Gastroesophageal sphincter (tissue), 4 donors: ENCODE results near the gene CACNG6. TPM values are rescaled to one million over a fixed set of nuclear protein-coding genes. Genes with fewer than 3 reads are reported as not detected.
"Not testable (repeated sequence)": the region's sequence is repeated elsewhere in the genome, so short reads cannot be mapped to it uniquely, and the experiment has no call there.

Source experiments
- ATAC-seq: fragments of 150-250 bp; one replicate; pipeline ENCODE4 v1.9.1; 2016; ENCODE audit warnings: mild to moderate bottlenecking, moderate library complexity
- H3K27ac ChIP-seq, 4 donors: fragments of 200-600 bp; sonication (generic) in 3 of 4; 1 replicate in 3 of 4; 2 replicates in 1 of 4; pipeline ENCODE4 v1.5.1; 2016 to 2019
- H3K27me3 ChIP-seq: fragments of 200-600 bp; sonication (generic); one replicate; pipeline ENCODE4 v1.5.1; 2019
- H3K36me3 ChIP-seq, 2 donors: fragments of 200-600 bp; sonication (generic); one replicate each; pipeline ENCODE4 v1.5.1; 2019; ENCODE audit warnings: control low read depth in 1 of 2
- H3K4me1 ChIP-seq, 3 donors: fragments of 200-600 bp; sonication (generic); 1 replicate in 2 of 3; 2 replicates in 1 of 3; pipeline ENCODE4 v1.5.1; 2016 to 2019; ENCODE audit warnings: control low read depth in 2 of 3
- H3K4me3 ChIP-seq, 2 donors: fragments of 200-600 bp; sonication (generic); one replicate each; pipeline ENCODE4 v1.5.1; 2019; ENCODE audit warnings: mild to moderate bottlenecking in 1 of 2, moderate library complexity in 1 of 2
- H3K9me3 ChIP-seq, 3 donors: fragments of 200-600 bp; sonication (generic); one replicate each; pipeline ENCODE4 v1.5.1; 2017 to 2019; ENCODE audit warnings: control low read depth in 2 of 3
- EP300 ChIP-seq: sonication (generic); formaldehyde crosslinking; IDR thresholded peaks from one replicate; pipeline ENCODE4 v1.6.1; 2017; ENCODE audit warnings: antibody characterized with exemption, mild to moderate bottlenecking
- POLR2A ChIP-seq, 2 donors: fragments of 450-650 bp; IDR thresholded peaks; one replicate each; pipeline ENCODE4 v1.6.1; 2017; ENCODE audit warnings: antibody characterized with exemption in 2 of 2, mild to moderate bottlenecking in 2 of 2, moderate library complexity in 1 of 2
- POLR2AphosphoS5 ChIP-seq: sonication (generic); formaldehyde crosslinking; IDR thresholded peaks from one replicate; pipeline ENCODE4 v1.6.1; 2017; ENCODE audit warnings: antibody characterized with exemption
- WGBS, 2 donors: methylation state at CpG; one replicate each; pipeline ENCODE4 v1.1.5; 2018; ENCODE audit warnings: low coverage in 1 of 2; 5-methylcytosine and 5-hydroxymethylcytosine counted together
- total RNA-seq, 4 donors: library from RNA; depleted of rRNA; stranded (reverse); fragments of >200 nt; gene quantifications; one replicate each; pipeline ENCODE4 v1.1.0, GENCODE V29; 2016
- TF ChIP-seq, protein P1 (sequence below), 4 experiments: fragments of 200-600 bp in 2 of 4; fragments of 450-650 bp in 2 of 4; sonication (generic) in 1 of 4; IDR thresholded peaks; one replicate each; pipeline ENCODE4 v1.5.1; 2017 to 2019; ENCODE audit warnings: antibody characterized with exemption in 4 of 4, mild to moderate bottlenecking in 2 of 4, moderate library complexity in 2 of 4

CACNG6 gene
- total RNA-seq, 4 donors from 2014 or later = not detected

DNA sequence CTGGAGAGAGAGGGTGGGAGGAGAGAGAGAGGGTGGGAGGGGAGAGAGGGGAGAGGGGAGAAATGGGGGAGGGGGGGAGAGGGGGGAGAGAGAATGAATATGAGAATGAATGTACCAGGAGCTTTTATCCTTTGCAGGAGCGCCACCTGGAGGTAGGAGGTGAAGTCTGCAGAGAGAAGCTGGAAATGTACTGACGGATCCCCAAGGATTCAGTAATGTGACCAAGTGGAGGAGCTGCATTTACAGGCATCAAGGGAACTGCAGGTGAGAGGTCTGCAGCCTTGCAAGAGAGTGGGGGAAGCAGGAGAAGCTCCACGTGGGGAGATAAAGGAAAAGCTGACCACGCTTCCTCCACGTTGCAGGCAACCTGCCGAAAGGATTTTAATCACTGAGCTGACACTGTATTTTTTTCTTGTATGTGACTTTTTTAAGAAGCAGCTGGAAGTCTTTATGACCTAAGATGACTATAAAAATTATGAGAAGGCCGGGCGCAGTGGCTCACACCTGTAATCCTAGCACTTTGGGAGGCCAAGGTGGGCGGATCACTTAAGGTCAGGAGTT lies 38.6 kb downstream of the CACNG6 start:
- H3K9me3 ChIP-seq = no peaks in the 10 kb centered on the region
- no peaks in the 10 kb centered on the region for H3K4me1 ChIP-seq
- no peak overlapping the region for H3K27ac ChIP-seq
- TF ChIP-seq, protein P1, sequence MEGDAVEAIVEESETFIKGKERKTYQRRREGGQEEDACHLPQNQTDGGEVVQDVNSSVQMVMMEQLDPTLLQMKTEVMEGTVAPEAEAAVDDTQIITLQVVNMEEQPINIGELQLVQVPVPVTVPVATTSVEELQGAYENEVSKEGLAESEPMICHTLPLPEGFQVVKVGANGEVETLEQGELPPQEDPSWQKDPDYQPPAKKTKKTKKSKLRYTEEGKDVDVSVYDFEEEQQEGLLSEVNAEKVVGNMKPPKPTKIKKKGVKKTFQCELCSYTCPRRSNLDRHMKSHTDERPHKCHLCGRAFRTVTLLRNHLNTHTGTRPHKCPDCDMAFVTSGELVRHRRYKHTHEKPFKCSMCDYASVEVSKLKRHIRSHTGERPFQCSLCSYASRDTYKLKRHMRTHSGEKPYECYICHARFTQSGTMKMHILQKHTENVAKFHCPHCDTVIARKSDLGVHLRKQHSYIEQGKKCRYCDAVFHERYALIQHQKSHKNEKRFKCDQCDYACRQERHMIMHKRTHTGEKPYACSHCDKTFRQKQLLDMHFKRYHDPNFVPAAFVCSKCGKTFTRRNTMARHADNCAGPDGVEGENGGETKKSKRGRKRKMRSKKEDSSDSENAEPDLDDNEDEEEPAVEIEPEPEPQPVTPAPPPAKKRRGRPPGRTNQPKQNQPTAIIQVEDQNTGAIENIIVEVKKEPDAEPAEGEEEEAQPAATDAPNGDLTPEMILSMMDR (IDR thresholded peaks at IDR 0.05) = peak; percentile 21 to 60 (median 26)
- TF ChIP-seq POLR2A (IDR thresholded peaks at IDR 0.05) = no peak
- H3K36me3 ChIP-seq = no peaks in the 10 kb centered on the region
- H3K27me3 ChIP-seq = peaks cover 97% of the 10 kb centered on the region
- no peak overlapping the region for H3K4me3 ChIP-seq
- no peak for ATAC-seq
- 0 to 38% methylated on average over 3 to 9 of the region's 9 CpGs for WGBS, 2 donors

DNA sequence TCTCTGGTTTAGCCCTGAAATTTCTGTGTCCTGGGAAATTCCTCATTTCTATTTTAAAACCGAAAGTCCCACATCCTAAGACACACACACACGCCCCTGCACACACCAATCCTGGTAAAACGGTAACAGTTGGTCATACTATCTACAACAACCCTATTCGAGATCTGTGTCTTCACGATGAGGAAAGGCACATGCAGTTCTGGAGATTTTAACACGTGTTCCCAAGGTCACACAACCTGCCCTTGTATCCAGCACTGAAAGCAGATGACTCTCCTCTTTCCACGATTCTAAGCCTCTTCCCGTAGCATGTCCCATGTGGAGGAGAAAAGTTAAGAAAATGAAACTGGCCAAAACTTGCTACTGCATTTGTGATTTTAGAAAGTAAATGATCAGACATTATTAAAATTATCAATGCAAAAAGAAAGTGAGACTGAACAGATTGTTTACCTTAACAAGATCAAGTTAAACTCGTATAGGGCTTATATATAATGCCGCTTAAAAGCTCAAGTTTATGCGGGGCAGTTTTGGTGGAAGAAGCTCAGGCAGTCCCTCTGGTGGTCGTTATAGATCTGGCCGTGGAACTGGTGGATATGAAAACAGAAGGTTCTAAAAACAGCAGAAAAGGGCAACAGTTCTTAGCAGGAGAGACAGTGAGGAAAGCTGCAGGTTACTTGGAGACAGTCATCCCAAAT lies 39.6 kb downstream of the CACNG6 start:
- no peak for TF ChIP-seq POLR2A (IDR thresholded peaks at IDR 0.05)
- no peak for TF ChIP-seq POLR2AphosphoS5
- no peak for TF ChIP-seq EP300
- TF ChIP-seq, protein P1 (IDR thresholded peaks at IDR 0.05) = no peak
- Histone ChIP-seq H3K27ac (no peak overlapping the region), H3K9me3 (no peaks in the 10 kb centered on the region), H3K27me3 (peaks cover 93% of the 10 kb centered on the region), H3K4me3 (no peak overlapping the region), H3K4me1 (no peaks in the 10 kb centered on the region), H3K36me3 (no peaks in the 10 kb centered on the region)
- ATAC-seq = no peak
- 28 to 34% methylated on average over 10 to 13 of the region's 13 CpGs for WGBS, 2 donors

DNA sequence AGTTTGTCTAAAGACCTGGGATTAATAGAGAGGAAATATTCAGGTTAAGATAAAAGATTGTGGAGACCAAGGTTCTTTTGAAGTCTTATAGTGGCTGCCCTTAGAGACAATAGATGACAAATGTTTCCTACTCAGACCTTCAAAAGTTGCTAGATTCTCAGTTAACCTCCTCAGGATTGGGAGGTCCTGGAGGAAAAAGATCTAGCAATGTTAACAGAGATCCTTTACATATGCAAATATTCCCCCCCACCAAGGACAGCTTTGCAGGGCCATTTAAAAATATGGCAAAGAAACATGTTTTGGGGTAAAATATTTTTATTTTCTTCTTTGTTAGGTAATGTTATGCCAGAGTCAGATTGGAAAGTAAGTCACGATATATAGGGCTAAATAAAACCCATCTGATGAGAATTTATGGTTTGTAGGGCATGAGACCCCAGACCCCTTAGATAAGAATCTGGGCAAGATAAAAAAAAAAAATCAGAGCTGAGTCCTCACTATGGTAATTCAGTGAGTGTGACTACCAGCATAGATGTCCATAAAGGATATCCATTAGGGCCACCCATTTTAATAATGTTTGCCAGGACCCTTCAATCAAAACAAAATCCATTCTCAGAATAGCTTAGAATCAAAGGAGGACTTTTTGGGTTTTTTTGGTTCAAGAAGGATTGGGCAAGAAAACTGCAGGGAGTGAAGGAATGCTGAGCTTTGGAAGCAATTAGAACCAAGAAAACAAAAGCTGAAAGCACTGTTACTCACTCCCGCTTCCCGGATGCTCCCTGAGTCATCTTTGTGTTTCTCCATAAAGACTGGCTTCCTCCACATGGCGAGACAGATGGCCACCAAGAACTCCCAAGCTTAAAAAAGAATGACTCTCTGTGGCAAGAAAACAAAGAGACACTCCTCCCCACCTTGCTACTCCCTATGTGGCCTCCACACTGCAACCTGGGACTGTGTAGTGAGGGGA lies 44.1 kb downstream of the CACNG6 start:
- H3K27ac ChIP-seq = no peak overlapping the region
- H3K4me1 ChIP-seq = no peaks in the 10 kb centered on the region
- H3K27me3 ChIP-seq = peaks cover 84% of the 10 kb centered on the region
- H3K36me3 ChIP-seq = no peaks in the 10 kb centered on the region
- ATAC-seq = no peak
- H3K4me3 ChIP-seq = no peak overlapping the region
- 21 to 40% methylated on average over 3 to 4 of the region's 4 CpGs for WGBS, 2 donors
- no peaks in the 10 kb centered on the region for H3K9me3 ChIP-seq
- TF ChIP-seq EP300 (no peak), POLR2AphosphoS5 (no peak), POLR2A (IDR thresholded peaks at IDR 0.05) (no peak)
- TF ChIP-seq, protein P1 (IDR thresholded peaks at IDR 0.05) = no peak

DNA sequence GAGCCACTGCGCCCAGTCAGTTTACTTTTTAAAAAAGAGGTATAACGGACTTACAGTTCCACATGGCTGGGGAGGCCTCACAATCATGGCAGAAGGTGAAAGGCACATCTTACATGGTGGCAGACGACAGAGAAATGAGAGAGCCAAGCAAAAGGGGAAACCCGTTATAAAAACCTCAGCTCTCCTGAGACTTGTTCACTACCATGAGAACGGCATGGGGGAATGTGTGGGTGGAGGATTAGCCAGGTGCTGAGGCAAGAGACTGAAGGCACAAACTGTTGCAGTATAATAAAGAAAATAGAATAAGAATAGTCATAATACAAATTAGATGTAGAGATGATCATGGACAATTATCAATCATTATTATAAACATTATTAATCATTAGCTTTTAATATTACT lies 45.1 kb downstream of the CACNG6 start:
- H3K4me1 ChIP-seq, H3K4me3 ChIP-seq, H3K9me3 ChIP-seq, H3K36me3 ChIP-seq, ATAC-seq, H3K27ac ChIP-seq: not testable (repeated sequence)
- 46 to 60% methylated on average over 3 of the region's 5 CpGs for WGBS, 2 donors
- peaks cover 84% of the 10 kb centered on the region for H3K27me3 ChIP-seq

DNA sequence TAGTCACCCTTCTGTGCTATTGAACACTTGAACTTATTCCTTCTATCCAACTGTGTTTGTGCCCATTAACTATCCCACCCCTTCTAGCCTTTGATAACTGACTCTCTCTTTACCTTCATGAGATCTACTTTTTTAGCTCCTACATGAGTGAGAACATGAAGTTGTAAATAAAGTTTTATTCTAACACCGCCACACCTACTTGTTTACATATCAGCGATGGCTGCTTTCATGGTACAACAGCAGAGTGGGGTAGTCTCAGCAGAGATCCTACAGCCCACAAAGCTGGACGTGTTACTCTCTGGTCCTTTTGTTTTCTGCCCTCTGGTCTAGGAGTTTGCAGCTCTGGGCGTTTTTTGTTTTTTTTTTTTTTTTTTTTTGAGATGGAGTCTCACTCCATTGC lies 48.6 kb downstream of the CACNG6 start:
- no peaks in the 10 kb centered on the region for H3K36me3 ChIP-seq
- H3K4me3 ChIP-seq = no peak overlapping the region
- no peak overlapping the region for H3K27ac ChIP-seq
- no peak for ATAC-seq
- no peaks in the 10 kb centered on the region for H3K9me3 ChIP-seq
- peaks cover 81% of the 10 kb centered on the region for H3K27me3 ChIP-seq
- WGBS, 2 donors = 80 to 100% methylated on average over 3 to 4 of the region's 4 CpGs
- H3K4me1 ChIP-seq = no peaks in the 10 kb centered on the region
- no peak for TF ChIP-seq POLR2AphosphoS5
- no peak for TF ChIP-seq EP300
- TF ChIP-seq, protein P1 (IDR thresholded peaks at IDR 0.05) = no peak
- TF ChIP-seq POLR2A (IDR thresholded peaks at IDR 0.05) = no peak
